Measurements from ENCODE around the gene SIGLEC1.

DNA sequence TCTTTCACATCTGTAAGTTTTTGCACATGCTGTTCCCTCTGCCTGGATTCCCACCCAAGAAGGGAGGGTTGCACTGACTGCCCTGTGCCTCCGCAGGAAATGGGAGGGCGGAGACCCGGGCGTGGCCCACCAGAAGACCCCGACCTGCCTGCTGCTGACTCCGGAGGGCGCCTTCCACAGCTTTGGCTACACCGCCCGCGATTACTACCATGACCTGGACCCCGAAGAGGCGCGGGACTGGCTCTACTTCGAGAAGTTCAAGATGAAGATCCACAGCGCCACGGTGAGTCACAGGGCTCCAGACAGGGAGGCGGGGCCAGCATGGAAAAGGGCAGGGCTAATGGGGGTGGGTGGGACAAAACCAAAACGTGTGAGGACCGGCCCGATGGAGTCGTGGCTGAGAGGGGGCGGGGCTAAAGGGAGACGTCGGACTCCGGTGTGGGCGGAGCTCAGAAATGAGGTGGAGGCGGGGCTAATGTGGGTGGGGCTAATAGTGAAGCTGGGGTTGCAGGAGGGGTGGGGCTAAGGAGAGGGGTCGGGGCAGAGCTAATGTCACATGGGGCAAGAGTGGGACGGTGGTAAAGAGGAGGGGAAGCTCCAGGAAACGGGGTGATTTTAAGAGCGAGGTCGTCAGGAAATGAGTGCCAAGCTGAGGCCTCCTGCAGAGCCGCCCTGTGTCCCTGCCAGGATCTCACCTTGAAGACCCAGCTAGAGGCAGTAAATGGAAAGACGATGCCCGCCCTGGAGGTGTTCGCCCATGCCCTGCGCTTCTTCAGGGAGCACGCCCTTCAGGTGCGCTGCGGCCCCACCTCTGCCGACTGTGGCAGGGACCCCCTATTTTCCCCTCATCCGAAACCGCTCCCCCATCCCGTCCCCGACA, 32.6 kb upstream of the SIGLEC1 start:
- TF ChIP-seq POLR2A (IDR thresholded peaks at IDR 0.05; ENCODE audit: low read depth, low read length), result no peak
- TF ChIP-seq POLR2AphosphoS5 (IDR thresholded peaks at IDR 0.05; ENCODE audit: low read depth, low read length), result no peak
